Astrocyte (in vitro differentiated cells and primary cell): ENCODE results near the gene MAFB. TPM values are rescaled to one million over a fixed set of nuclear protein-coding genes. Genes with fewer than 3 reads are reported as not detected.

Experiments
- DNase-seq: peaks from one replicate; pipeline ENCODE4 v3.0.0-alpha.2; 2010; ENCODE audit warnings: low read depth
- FAIRE-seq: peaks from 2 replicates; lab custom pipeline; 2011; peaks lifted over from hg19 to GRCh38; lab: Jason Lieb, UNC
- H2AFZ ChIP-seq: 2 replicates; pipeline ENCODE4 v1.6.0; 2012; ENCODE audit warnings: low read depth, low read length, inconsistent platforms
- H3K27ac ChIP-seq: 2 replicates; pipeline ENCODE4 v1.5.1; 2011; ENCODE audit warnings: low read depth, low read length, inconsistent platforms
- H3K27me3 ChIP-seq: 2 replicates; pipeline ENCODE4 v1.6.0; 2011; ENCODE audit warnings: low read length, inconsistent platforms; ENCODE audit not compliant: insufficient read depth
- H3K36me3 ChIP-seq: 2 replicates; pipeline ENCODE4 v1.5.1; 2011; ENCODE audit warnings: low read length, inconsistent platforms; ENCODE audit not compliant: insufficient read depth
- H3K4me1 ChIP-seq: 2 replicates; pipeline ENCODE4 v1.5.1; 2011; ENCODE audit warnings: low read length, inconsistent platforms; ENCODE audit not compliant: insufficient read depth
- H3K4me2 ChIP-seq: 2 replicates; pipeline ENCODE4 v1.6.0; 2012; ENCODE audit warnings: low read length, inconsistent platforms
- H3K4me3 ChIP-seq: 2 replicates; pipeline ENCODE4 v1.5.1; 2011; ENCODE audit warnings: low read depth, mild to moderate bottlenecking, low read length, inconsistent platforms; ENCODE audit not compliant: insufficient read depth
- H3K79me2 ChIP-seq: 2 replicates; pipeline ENCODE4 v1.6.0; 2012; ENCODE audit warnings: mild to moderate bottlenecking, low read length, inconsistent platforms; ENCODE audit not compliant: insufficient read depth
- H3K9ac ChIP-seq: 2 replicates; pipeline ENCODE4 v1.6.0; 2012; ENCODE audit warnings: mild to moderate bottlenecking, low read length, inconsistent platforms
- H3K9me3 ChIP-seq: 2 replicates; pipeline ENCODE4 v1.5.1; 2012; ENCODE audit warnings: low read depth, mild to moderate bottlenecking, low read length, inconsistent platforms; ENCODE audit not compliant: insufficient read depth
- H4K20me1 ChIP-seq: 2 replicates; pipeline ENCODE4 v1.6.0; 2012; ENCODE audit warnings: low read length, inconsistent platforms; ENCODE audit not compliant: insufficient read depth
- H3K27ac Mint-ChIP-seq: one replicate; pipeline ENCODE4 v1.8.0; 2021; ENCODE audit warnings: mild to moderate bottlenecking, mixed read lengths; ENCODE audit not compliant: unreplicated experiment
- H3K27me3 Mint-ChIP-seq: one replicate; pipeline ENCODE4 v1.8.0; 2021; ENCODE audit warnings: low read depth, mixed read lengths; ENCODE audit not compliant: unreplicated experiment
- H3K36me3 Mint-ChIP-seq: one replicate; pipeline ENCODE4 v1.8.0; 2021; ENCODE audit warnings: low read depth, mixed read lengths; ENCODE audit not compliant: unreplicated experiment
- H3K4me1 Mint-ChIP-seq: one replicate; pipeline ENCODE4 v1.8.0; 2021; ENCODE audit warnings: low read depth, mixed read lengths; ENCODE audit not compliant: unreplicated experiment
- H3K4me3 Mint-ChIP-seq: one replicate; pipeline ENCODE4 v1.8.0; 2021; ENCODE audit warnings: mild to moderate bottlenecking, moderate library complexity, mixed read lengths; ENCODE audit not compliant: unreplicated experiment
- H3K9me3 Mint-ChIP-seq: one replicate; pipeline ENCODE4 v1.8.0; 2021; ENCODE audit warnings: mild to moderate bottlenecking, mixed read lengths; ENCODE audit not compliant: unreplicated experiment
- EZH2 ChIP-seq: IDR thresholded peaks from 2 replicates; pipeline ENCODE4 v1.6.1; 2012; ENCODE audit warnings: mild to moderate bottlenecking, low read length, inconsistent platforms; ENCODE audit not compliant: insufficient read depth
- total RNA-seq: library from RNA; stranded (reverse); gene quantifications from 2 replicates; pipeline ENCODE4 v1.2.1, GENCODE V29; 2021
- TF ChIP-seq, protein P1 (sequence below): IDR thresholded peaks from 2 replicates; pipeline ENCODE4 v1.5.1; 2011; ENCODE audit warnings: low read depth, mild to moderate bottlenecking, inconsistent platforms, low read length, moderate library complexity; ENCODE audit not compliant: insufficient read depth

MAFB gene
- total RNA-seq, 1 donor from 2014 or later, result 2.9 TPM

DNA sequence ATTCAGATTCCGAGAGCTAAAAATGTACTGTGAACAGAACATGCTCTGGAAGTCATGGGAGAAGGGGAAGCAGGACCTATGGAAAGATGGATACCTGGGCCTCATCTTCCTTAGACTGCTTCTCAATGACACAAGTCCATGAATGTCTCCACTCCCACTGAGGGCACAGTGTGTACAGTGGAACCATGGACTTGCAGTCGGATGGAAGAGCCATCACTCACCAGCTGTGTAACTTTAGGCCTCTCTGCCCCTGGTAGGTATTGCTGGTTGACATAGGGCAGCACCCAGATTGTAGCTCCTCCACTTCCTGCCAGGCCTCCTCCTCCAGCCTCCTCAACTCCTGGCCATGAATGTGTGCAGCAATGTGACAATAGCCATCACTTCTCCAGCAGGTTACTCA lies 52.5 kb downstream of the MAFB start:
- TF ChIP-seq, protein P1, sequence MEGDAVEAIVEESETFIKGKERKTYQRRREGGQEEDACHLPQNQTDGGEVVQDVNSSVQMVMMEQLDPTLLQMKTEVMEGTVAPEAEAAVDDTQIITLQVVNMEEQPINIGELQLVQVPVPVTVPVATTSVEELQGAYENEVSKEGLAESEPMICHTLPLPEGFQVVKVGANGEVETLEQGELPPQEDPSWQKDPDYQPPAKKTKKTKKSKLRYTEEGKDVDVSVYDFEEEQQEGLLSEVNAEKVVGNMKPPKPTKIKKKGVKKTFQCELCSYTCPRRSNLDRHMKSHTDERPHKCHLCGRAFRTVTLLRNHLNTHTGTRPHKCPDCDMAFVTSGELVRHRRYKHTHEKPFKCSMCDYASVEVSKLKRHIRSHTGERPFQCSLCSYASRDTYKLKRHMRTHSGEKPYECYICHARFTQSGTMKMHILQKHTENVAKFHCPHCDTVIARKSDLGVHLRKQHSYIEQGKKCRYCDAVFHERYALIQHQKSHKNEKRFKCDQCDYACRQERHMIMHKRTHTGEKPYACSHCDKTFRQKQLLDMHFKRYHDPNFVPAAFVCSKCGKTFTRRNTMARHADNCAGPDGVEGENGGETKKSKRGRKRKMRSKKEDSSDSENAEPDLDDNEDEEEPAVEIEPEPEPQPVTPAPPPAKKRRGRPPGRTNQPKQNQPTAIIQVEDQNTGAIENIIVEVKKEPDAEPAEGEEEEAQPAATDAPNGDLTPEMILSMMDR, result no peak
- TF ChIP-seq EZH2, result no peak
- no peak overlapping the region for H3K4me2 ChIP-seq
- no peak overlapping the region for H3K9ac ChIP-seq
- no peaks in the 10 kb centered on the region for H3K79me2 ChIP-seq
- no peaks in the 10 kb centered on the region for H3K4me1 Mint-ChIP-seq
- no peak overlapping the region for H2AFZ ChIP-seq
- H3K9me3 ChIP-seq, result no peaks in the 10 kb centered on the region
- H3K36me3 Mint-ChIP-seq, result no peaks in the 10 kb centered on the region
- no peaks in the 10 kb centered on the region for H4K20me1 ChIP-seq
- H3K36me3 ChIP-seq, result no peaks in the 10 kb centered on the region
- H3K4me1 ChIP-seq, result no peaks in the 10 kb centered on the region
- no peaks in the 10 kb centered on the region for H3K27me3 ChIP-seq
- no peak for FAIRE-seq
- H3K4me3 ChIP-seq, result no peak overlapping the region
- H3K27ac Mint-ChIP-seq, result no peak overlapping the region
- DNase-seq, result no peak
- peaks cover 8% of the 10 kb centered on the region for H3K9me3 Mint-ChIP-seq
- H3K27me3 Mint-ChIP-seq, result peaks cover 43% of the 10 kb centered on the region
- H3K27ac ChIP-seq, result no peak overlapping the region
- no peak overlapping the region for H3K4me3 Mint-ChIP-seq

DNA sequence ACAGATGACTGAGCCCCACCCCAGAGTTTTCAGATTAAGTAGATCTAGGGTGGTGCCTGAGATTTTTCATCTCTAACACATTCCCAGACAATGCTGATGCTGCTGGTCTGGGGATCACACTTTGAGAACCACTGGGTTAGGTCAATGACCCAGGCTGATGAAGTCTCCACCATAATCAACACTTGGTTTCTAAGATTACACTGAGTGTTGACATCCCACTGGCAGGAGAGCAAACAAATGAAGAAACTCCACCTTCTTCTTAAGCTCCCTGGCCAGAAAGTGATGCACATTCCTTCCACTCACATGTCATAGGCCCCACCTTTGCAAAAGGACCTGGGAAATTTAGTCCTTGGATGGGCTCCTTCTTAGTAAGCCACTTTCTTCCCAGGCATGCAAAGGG lies 53.1 kb downstream of the MAFB start:
- H3K27me3 Mint-ChIP-seq, result peaks cover 41% of the 10 kb centered on the region
- H3K27ac ChIP-seq, result no peak overlapping the region
- H3K4me3 Mint-ChIP-seq, result no peak overlapping the region
- H3K27ac Mint-ChIP-seq, result no peak overlapping the region
- no peak overlapping the region for H3K9ac ChIP-seq
- DNase-seq (no peak), FAIRE-seq (no peak)
- no peaks in the 10 kb centered on the region for H3K36me3 ChIP-seq
- H3K9me3 ChIP-seq, result no peaks in the 10 kb centered on the region
- no peaks in the 10 kb centered on the region for H4K20me1 ChIP-seq
- peaks cover 8% of the 10 kb centered on the region for H3K9me3 Mint-ChIP-seq
- no peak overlapping the region for H3K4me2 ChIP-seq
- no peaks in the 10 kb centered on the region for H3K27me3 ChIP-seq
- H3K4me3 ChIP-seq, result no peak overlapping the region
- H3K4me1 ChIP-seq, result no peaks in the 10 kb centered on the region
- no peaks in the 10 kb centered on the region for H3K79me2 ChIP-seq
- no peaks in the 10 kb centered on the region for H3K36me3 Mint-ChIP-seq
- TF ChIP-seq, protein P1, result no peak
- TF ChIP-seq EZH2, result no peak
- no peak overlapping the region for H2AFZ ChIP-seq
- no peaks in the 10 kb centered on the region for H3K4me1 Mint-ChIP-seq
